CD4-positive, alpha-beta T cell (primary cell): ENCODE results near the gene FBXO3. TPM values are rescaled to one million over a fixed set of nuclear protein-coding genes. Genes with fewer than 3 reads are reported as not detected.

Experiments
- ATAC-seq: fragments of 200-7000 bp; cut with Tn5 transposase; one replicate; pipeline ENCODE4 v1.10.0; 2022; ENCODE audit warnings: mild to moderate bottlenecking; ENCODE audit not compliant: poor library complexity
- CTCF ChIA-PET: fragments of 350-600 bp; sonication (Branson Sonifier 250); formaldehyde crosslinking; loops from one replicate; lab custom pipeline; 2021; ENCODE audit warnings: antibody characterized with exemption, inconsistent platforms; lab: Charles Lee
- POLR2A ChIA-PET: fragments of 350-600 bp; sonication (Branson Sonifier 250); formaldehyde crosslinking; loops from one replicate; lab custom pipeline; 2021; ENCODE audit warnings: antibody characterized with exemption, inconsistent platforms; lab: Charles Lee
- DNase-seq, 14 experiments: peaks; one replicate each; pipeline ENCODE4 v3.0.0-alpha.2; 2013 to 2020; ENCODE audit warnings: mixed read lengths in 2 of 14
- H3K27ac ChIP-seq, 2 donors: one replicate each; pipeline versions ENCODE4 v1.5.1 to v1.7.0; 2013; ENCODE audit warnings: low read length in 2 of 2, low read depth in 1 of 2, mild to moderate bottlenecking in 1 of 2
- H3K27me3 ChIP-seq, 2 experiments: 1 replicate in 1 of 2; 2 replicates in 1 of 2; pipeline versions ENCODE4 v1.6.1 to v1.7.0; 2013; ENCODE audit warnings: low read length in 2 of 2, control low read depth in 1 of 2, mild to moderate bottlenecking in 1 of 2, moderate library complexity in 1 of 2; ENCODE audit not compliant: insufficient read depth in 2 of 2, control insufficient read depth in 1 of 2
- H3K36me3 ChIP-seq: one replicate; pipeline ENCODE4 v1.6.1; 2013; ENCODE audit warnings: low read length, control low read depth; ENCODE audit not compliant: insufficient read depth
- H3K4me1 ChIP-seq: one replicate; pipeline ENCODE4 v1.6.1; 2013; ENCODE audit warnings: low read length, control low read depth; ENCODE audit not compliant: insufficient read depth
- H3K4me3 ChIP-seq: one replicate; pipeline ENCODE4 v1.5.1; 2013; ENCODE audit warnings: mild to moderate bottlenecking, low read length, moderate library complexity
- H3K9me3 ChIP-seq, 2 experiments: 1 replicate in 1 of 2; 2 replicates in 1 of 2; pipeline versions ENCODE4 v1.6.1 to v1.7.0; 2013; ENCODE audit warnings: low read length in 2 of 2, mild to moderate bottlenecking in 2 of 2, control low read depth in 1 of 2, moderate library complexity in 1 of 2; ENCODE audit not compliant: control insufficient read depth in 1 of 2, insufficient read depth in 1 of 2
- H3K27ac Mint-ChIP-seq: one replicate; pipeline ENCODE4 v1.8.0; 2020; ENCODE audit warnings: mixed read lengths
- H3K27me3 Mint-ChIP-seq: one replicate; pipeline ENCODE4 v1.8.0; 2021; ENCODE audit warnings: mixed read lengths
- H3K36me3 Mint-ChIP-seq: one replicate; pipeline ENCODE4 v1.8.0; 2021; ENCODE audit warnings: low read depth, mixed read lengths
- H3K4me1 Mint-ChIP-seq: one replicate; pipeline ENCODE4 v1.8.0; 2021; ENCODE audit warnings: low read depth, mixed read lengths
- H3K4me3 Mint-ChIP-seq: one replicate; pipeline ENCODE4 v1.8.0; 2020; ENCODE audit warnings: mild to moderate bottlenecking, mixed read lengths
- H3K9me3 Mint-ChIP-seq: one replicate; pipeline ENCODE4 v1.8.0; 2020; ENCODE audit warnings: mixed read lengths
- intact Hi-C, 2 experiments: fragments of 100-400 bp; cut with DNase I in 1 of 2; cut with micrococcal nuclease in 1 of 2; formaldehyde crosslinking; loops; one replicate each; pipeline versions ENCODE4 v1.15.1 to v1.9.0; 2023 to 2025; cut with DNase I, micrococcal nuclease
- total RNA-seq, 174 experiments: library from RNA in 2 of 174; stranded (reverse) in 2 of 174; gene quantifications; one replicate each; pipeline ENCODE4 v1.2.3 and lab custom pipeline; 2021 to 2026
- TF ChIP-seq, protein P1 (sequence below): fragments of 200-600 bp; IDR thresholded peaks from one replicate; pipeline ENCODE4 v1.8.0; 2022; ENCODE audit warnings: antibody characterized with exemption, mild to moderate bottlenecking

FBXO3 gene
- total RNA-seq, 2 experiments from 2014 or later, result 62.0 to 63.4 TPM

DNA sequence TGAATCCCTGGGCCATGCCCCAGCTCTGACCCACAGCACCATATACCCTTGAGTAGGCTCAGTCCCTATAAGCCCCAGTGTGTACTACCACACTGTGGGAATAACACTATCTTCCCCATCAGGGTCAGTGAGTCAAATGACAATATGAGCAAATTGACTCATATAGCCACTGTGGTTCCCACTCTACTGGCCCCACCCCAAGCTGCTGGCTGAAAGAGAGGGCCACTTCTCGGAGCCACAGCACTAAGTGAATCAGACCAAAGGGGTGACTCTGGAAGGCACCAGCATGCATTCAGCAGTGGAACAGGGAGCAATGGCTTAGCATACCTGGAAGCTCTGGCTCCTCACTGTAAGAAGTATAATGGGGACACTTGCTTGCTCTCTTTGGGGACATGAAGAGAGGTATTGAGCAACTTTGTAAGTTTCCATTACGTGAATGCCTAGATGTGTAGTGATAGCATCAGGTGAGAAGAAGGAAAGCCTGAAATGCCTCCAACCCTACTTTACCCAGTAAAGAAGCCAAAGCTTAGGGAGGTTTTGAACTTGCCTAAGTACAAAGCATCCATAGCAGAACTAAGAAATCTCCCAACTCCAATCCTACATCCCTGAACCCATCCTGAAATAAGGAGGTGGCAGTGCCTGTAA lies 51.6 kb downstream of the FBXO3 start:
- Mint-ChIP-seq H3K4me3 (no peak overlapping the region), H3K4me1 (peaks cover 38% of the 10 kb centered on the region), H3K36me3 (peaks cover 36% of the 10 kb centered on the region), H3K27me3 (no peaks in the 10 kb centered on the region), H3K9me3 (no peaks in the 10 kb centered on the region), H3K27ac (no peak overlapping the region)
- ChIA-PET POLR2A (interaction anchor here (1.1 kb wide), 1 partner anchor 14 kb away, joined by 4 read pairs; the partner anchor contains the start of gene CD59), CTCF (interaction anchor here (0.6 kb wide), 1 partner anchor 711 kb away, joined by 3 read pairs; no protein-coding TSS in a partner anchor)
- peak in 1 of 14 experiments; percentile 36 for DNase-seq
- Histone ChIP-seq H3K9me3 (no peaks in the 10 kb centered on the region), H3K27me3 (no peaks in the 10 kb centered on the region), H3K4me3 (no peak overlapping the region), H3K4me1 (peaks cover 17% of the 10 kb centered on the region), H3K27ac (no peak overlapping the region), H3K36me3 (peaks cover 35% of the 10 kb centered on the region)
- ATAC-seq, result no peak
- TF ChIP-seq, protein P1, sequence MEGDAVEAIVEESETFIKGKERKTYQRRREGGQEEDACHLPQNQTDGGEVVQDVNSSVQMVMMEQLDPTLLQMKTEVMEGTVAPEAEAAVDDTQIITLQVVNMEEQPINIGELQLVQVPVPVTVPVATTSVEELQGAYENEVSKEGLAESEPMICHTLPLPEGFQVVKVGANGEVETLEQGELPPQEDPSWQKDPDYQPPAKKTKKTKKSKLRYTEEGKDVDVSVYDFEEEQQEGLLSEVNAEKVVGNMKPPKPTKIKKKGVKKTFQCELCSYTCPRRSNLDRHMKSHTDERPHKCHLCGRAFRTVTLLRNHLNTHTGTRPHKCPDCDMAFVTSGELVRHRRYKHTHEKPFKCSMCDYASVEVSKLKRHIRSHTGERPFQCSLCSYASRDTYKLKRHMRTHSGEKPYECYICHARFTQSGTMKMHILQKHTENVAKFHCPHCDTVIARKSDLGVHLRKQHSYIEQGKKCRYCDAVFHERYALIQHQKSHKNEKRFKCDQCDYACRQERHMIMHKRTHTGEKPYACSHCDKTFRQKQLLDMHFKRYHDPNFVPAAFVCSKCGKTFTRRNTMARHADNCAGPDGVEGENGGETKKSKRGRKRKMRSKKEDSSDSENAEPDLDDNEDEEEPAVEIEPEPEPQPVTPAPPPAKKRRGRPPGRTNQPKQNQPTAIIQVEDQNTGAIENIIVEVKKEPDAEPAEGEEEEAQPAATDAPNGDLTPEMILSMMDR, result no peak
- intact Hi-C loops, result no loop called here

DNA sequence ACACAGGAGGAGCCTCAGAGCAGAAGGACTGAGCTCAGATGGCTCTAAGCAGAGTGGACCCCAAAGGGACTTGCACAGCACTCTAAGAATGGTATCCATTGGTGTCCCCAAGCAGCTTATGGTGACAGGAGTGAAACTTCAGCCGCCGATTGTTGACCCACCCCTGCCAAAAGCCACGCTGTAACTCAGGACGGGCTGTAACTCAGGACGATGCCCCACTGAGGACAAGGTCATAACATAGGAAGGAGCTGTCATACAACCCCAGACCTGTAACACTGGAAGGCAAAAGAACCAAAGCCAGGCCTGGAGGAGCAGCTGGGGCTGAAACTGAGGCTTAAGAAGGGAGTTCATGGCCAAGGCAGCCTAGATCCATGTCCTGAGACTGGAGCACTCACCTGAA lies 52.3 kb downstream of the FBXO3 start:
- H3K27me3 ChIP-seq, result no peaks in the 10 kb centered on the region
- peaks cover 43% of the 10 kb centered on the region for H3K36me3 Mint-ChIP-seq
- no peaks in the 10 kb centered on the region for H3K27me3 Mint-ChIP-seq
- H3K9me3 ChIP-seq, result no peaks in the 10 kb centered on the region
- peaks cover 17% of the 10 kb centered on the region for H3K4me1 ChIP-seq
- H3K27ac ChIP-seq, result no peak overlapping the region
- H3K27ac Mint-ChIP-seq, result no peak overlapping the region
- peaks cover 42% of the 10 kb centered on the region for H3K36me3 ChIP-seq
- TF ChIP-seq, protein P1, result no peak
- H3K9me3 Mint-ChIP-seq, result no peaks in the 10 kb centered on the region
- H3K4me3 ChIP-seq, result no peak overlapping the region
- intact Hi-C loops, result no loop called here
- no peak for ATAC-seq
- ChIA-PET CTCF (interaction anchor here (0.6 kb wide), 1 partner anchor 711 kb away, joined by 3 read pairs; no protein-coding TSS in a partner anchor), POLR2A (interaction anchor here (1.1 kb wide), 1 partner anchor 14 kb away, joined by 4 read pairs; the partner anchor contains the start of gene CD59)
- no peak overlapping the region for H3K4me3 Mint-ChIP-seq
- H3K4me1 Mint-ChIP-seq, result peaks cover 31% of the 10 kb centered on the region
- DNase-seq, result no peak

DNA sequence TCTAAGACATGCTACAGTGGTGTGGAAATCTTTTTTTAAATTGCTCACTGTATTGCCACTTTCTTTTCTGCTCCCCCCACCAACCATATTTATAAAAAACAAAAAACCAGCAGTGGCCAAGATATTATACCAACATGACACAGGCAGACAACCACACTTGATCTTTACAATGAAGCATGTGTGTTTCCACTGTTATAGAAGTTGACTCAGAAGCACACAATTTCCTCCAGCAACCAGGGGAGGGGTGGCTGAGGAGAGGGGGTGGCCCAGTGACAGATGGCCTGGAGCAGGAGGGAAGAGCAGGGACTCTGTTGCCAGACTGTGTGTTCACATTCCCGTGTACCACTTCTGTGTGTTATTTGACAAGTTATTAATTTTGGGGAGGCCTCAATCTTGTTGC lies 52.9 kb downstream of the FBXO3 start:
- Histone ChIP-seq H3K4me3 (no peak overlapping the region), H3K36me3 (peaks cover 48% of the 10 kb centered on the region), H3K4me1 (peaks cover 17% of the 10 kb centered on the region), H3K27ac (no peak overlapping the region), H3K9me3 (no peaks in the 10 kb centered on the region), H3K27me3 (no peaks in the 10 kb centered on the region)
- DNase-seq (no peak), ATAC-seq (no peak)
- Mint-ChIP-seq H3K36me3 (peaks cover 48% of the 10 kb centered on the region), H3K4me1 (peaks cover 26% of the 10 kb centered on the region), H3K9me3 (no peaks in the 10 kb centered on the region), H3K4me3 (no peak overlapping the region), H3K27ac (no peak overlapping the region), H3K27me3 (no peaks in the 10 kb centered on the region)
- CTCF ChIA-PET, result no interaction called here
- intact Hi-C loops, result no loop called here
- TF ChIP-seq, protein P1, result no peak
- POLR2A ChIA-PET, result interaction anchor here (1.1 kb wide), 1 partner anchor 15 kb away, joined by 4 read pairs; the partner anchor contains the start of gene CD59
